ENCODE results near the gene HTRA2.
A peak's percentile ranks its signal among the peaks of the same experiment; 100 is the strongest.

HTRA2 gene

DNA sequence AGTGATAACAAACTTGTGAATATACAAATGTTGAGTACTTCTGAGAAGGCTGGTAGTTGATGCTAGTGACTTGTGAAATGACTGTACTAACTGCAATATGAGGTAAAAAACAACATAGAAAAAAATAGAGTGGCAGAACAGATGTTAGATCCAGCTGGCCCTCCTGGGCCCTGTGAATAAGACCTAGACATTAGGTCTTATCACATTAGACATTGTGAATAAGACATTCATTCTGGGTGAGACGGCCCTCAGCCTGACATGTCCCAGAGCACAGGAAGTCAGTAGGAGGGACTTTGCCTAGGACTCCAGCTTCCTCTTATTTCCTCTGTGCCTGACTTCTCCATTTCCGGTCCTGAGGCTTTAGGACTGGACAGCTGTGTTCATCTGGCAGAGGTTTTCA is 47.7 kb downstream of the HTRA2 start:
- Mint-ChIP-seq H3K27me3 (no peaks in the 10 kb centered on the region), H3K36me3 (peaks cover 4% of the 10 kb centered on the region), H3K4me3 (no peak overlapping the region), H3K9me3 (no peaks in the 10 kb centered on the region), H3K4me1 (peaks cover 29% of the 10 kb centered on the region), H3K27ac (peak overlapping the region; percentile 20)
- DNase-seq = no peak
- CTCF ChIA-PET = interaction anchor here (0.9 to 7.5 kb wide), 6 partner anchors 9 to 121 kb away, joined by 3 to 62 read pairs (median 4); partner anchors contain the start of genes CCDC142 and TTC31

DNA sequence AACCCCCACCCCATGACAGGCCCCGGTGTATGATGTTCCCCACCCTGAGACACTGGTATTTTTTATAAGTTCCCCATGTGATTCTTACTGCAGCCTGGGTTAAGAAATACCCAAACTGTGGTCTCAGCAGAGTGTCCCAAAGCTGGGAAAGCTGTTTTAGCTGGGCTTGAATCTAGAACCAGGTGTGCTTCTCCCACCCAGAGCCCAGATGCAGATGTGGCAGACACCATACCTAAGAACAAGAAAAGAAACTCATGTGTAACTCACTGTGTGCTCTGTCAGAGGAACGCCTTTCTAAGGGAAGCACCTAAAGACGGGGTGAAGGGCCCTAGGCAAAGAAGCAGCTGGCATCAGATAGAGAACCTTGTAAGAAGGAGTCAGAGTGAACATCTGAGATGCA is 48.7 kb downstream of the HTRA2 start:
- no peak for DNase-seq
- Mint-ChIP-seq H3K4me1 (peaks cover 30% of the 10 kb centered on the region), H3K36me3 (peaks cover 4% of the 10 kb centered on the region), H3K9me3 (no peaks in the 10 kb centered on the region), H3K4me3 (no peak overlapping the region), H3K27me3 (no peaks in the 10 kb centered on the region), H3K27ac (no peak overlapping the region)
- CTCF ChIA-PET = interaction anchor here (1.0 to 7.5 kb wide), 3 partner anchors 8 to 122 kb away, joined by 3 to 62 read pairs (median 3); no protein-coding TSS in a partner anchor

DNA sequence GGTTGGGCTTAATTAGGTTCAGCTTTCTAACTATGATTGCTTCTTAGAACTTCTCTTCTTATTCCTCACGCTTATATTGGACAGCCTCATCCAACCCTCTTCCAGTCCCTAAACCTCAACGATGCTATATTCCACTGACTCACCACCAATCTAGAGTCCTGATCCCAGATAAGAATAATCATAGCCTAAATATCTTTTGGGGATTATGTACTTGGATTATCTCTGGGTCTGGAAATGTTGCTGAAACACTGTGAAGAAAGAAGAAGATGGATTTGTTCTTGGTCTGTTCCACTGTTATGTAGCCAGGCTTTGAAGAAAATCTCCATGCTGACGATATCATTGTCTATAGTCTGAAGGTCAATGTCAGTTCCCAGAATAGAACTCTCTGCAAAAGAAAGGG is 51.7 kb downstream of the HTRA2 start:
- Mint-ChIP-seq H3K36me3 (no peaks in the 10 kb centered on the region), H3K9me3 (no peaks in the 10 kb centered on the region), H3K4me1 (peaks cover 40% of the 10 kb centered on the region), H3K4me3 (no peak overlapping the region), H3K27me3 (no peaks in the 10 kb centered on the region), H3K27ac (no peak overlapping the region)
- CTCF ChIA-PET = no interaction called here
- DNase-seq = no peak

DNA sequence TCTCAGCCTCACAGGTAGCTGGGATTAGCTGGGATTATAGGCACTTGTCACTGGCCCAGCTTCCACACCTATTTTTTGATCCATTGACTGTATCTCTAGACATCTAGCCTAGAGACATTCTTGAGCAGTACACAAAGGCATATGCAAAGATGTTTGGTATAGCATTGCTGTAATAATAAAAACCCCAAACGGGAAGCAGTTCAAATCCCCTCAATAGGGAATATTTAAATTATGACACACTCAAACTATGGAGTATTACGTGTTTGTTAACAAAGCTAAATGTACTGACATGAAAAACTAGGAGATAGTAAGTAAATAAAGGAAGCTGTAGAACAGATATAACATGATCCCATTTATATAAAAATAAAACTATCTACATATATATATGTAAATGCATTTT is 52.5 kb downstream of the HTRA2 start:
- Mint-ChIP-seq H3K9me3 (no peaks in the 10 kb centered on the region), H3K36me3 (no peaks in the 10 kb centered on the region), H3K4me3 (no peak overlapping the region), H3K27ac (no peak overlapping the region), H3K27me3 (no peaks in the 10 kb centered on the region), H3K4me1 (peaks cover 34% of the 10 kb centered on the region)
- no peak for DNase-seq
- CTCF ChIA-PET = interaction anchor here (0.7 to 8.0 kb wide), 4 partner anchors 14 to 673 kb away, joined by 3 to 57 read pairs (median 3); partner anchors contain the start of genes CCDC142 and TTC31
